ENCODE results near the gene HSPA1L. TPM values are rescaled to one million over a fixed set of nuclear protein-coding genes. Genes with fewer than 3 reads are reported as not detected.
A peak's percentile ranks its signal among the peaks of the same experiment; 100 is the strongest.
"Not testable (repeated sequence)": the region's sequence is repeated elsewhere in the genome, so short reads cannot be mapped to it uniquely, and the experiment has no call there.

The HSPA1L gene
- total RNA-seq, 1 donor from 2014 or later, result 1.2 TPM

- POLR2A ChIA-PET, result interaction anchor here (0.6 to 5.9 kb wide), 21 partner anchors 9 to 253 kb away, joined by 3 to 103 read pairs (median 5); partner anchors contain the start of genes CLIC1, CSNK2B, DDAH2 and DDX39B
- Mint-ChIP-seq H3K27ac (peak overlapping the region; percentile 98), H3K4me3 (peak overlapping the region; percentile 98), H3K9me3 (no peaks in the 10 kb centered on the region), H3K27me3 (no peaks in the 10 kb centered on the region), H3K4me1 (peaks cover 70% of the 10 kb centered on the region), H3K36me3 (ENCODE audit: low read depth) (peaks cover 40% of the 10 kb centered on the region)
- ATAC-seq (ENCODE audit: low read depth) (no peak), DNase-seq (no peak)
- intact Hi-C loops (cut with micrococcal nuclease), result loop anchor here (1.0 to 2.0 kb wide), 11 partner anchors 11 to 249 kb away; partner anchors contain the start of genes ABHD16A, ATP6V1G2, BAG6 and DDAH2
- TF ChIP-seq CTCF (IDR thresholded peaks at IDR 0.05), result no peak
- CTCF ChIA-PET, result interaction anchor here (0.9 to 2.9 kb wide), 7 partner anchors 11 to 66 kb away, joined by 3 to 20 read pairs (median 8); partner anchors contain the start of genes DDAH2, HSPA1A, HSPA1L and LSM2
These were observed 20.0 kb downstream of the HSPA1L start for GRCh38 chr6:31794866-31795615.

- Mint-ChIP-seq H3K9me3 (no peaks in the 10 kb centered on the region), H3K4me1 (peaks cover 75% of the 10 kb centered on the region), H3K27ac (peak overlapping the region; percentile 98), H3K27me3 (no peaks in the 10 kb centered on the region), H3K36me3 (ENCODE audit: low read depth) (peaks cover 44% of the 10 kb centered on the region), H3K4me3 (peak overlapping the region; percentile 98)
- ChIA-PET POLR2A (interaction anchor here (0.6 to 5.9 kb wide), 14 partner anchors 12 to 129 kb away, joined by 3 to 103 read pairs (median 8); partner anchors contain the start of genes CLIC1, CSNK2B, DDAH2 and GPANK1), CTCF (interaction anchor here (1.8 to 2.9 kb wide), 3 partner anchors 12 to 55 kb away, joined by 5 to 20 read pairs (median 9); partner anchors contain the start of genes HSPA1A, HSPA1L, LSM2 and MSH5)
- TF ChIP-seq CTCF (IDR thresholded peaks at IDR 0.05), result no peak
- ATAC-seq (ENCODE audit: low read depth), result no peak
- intact Hi-C loops (cut with micrococcal nuclease), result loop anchor here (1.0 to 2.0 kb wide), 4 partner anchors 17 to 68 kb away; partner anchors contain the start of genes NEU1 and VWA7
- no peak for DNase-seq
These were observed 20.7 kb downstream of the HSPA1L start for GRCh38 chr6:31794294-31794865.

- H3K9me3 Mint-ChIP-seq; ATAC-seq (ENCODE audit: low read depth); H3K27me3 Mint-ChIP-seq; CTCF ChIA-PET; DNase-seq: not testable (repeated sequence)
- Mint-ChIP-seq H3K4me3 (peak overlapping the region; percentile 98), H3K4me1 (peaks cover 77% of the 10 kb centered on the region), H3K36me3 (ENCODE audit: low read depth) (peaks cover 46% of the 10 kb centered on the region), H3K27ac (peak overlapping the region; percentile 98)
- POLR2A ChIA-PET, result interaction anchor here (0.7 to 4.0 kb wide), 2 partner anchors 64 to 211 kb away, joined by 6 to 19 read pairs; partner anchors contain the start of genes DDAH2 and LTB
- intact Hi-C loops (cut with micrococcal nuclease), result loop anchor here (1.0 to 2.0 kb wide), 4 partner anchors 17 to 69 kb away; partner anchors contain the start of genes NEU1 and VWA7
These were observed 21.2 kb downstream of the HSPA1L start for GRCh38 chr6:31793927-31794245.

- intact Hi-C loops (cut with micrococcal nuclease), result no loop called here
- ATAC-seq (ENCODE audit: low read depth), result no peak
- Mint-ChIP-seq H3K27me3 (no peaks in the 10 kb centered on the region), H3K9me3 (no peaks in the 10 kb centered on the region), H3K27ac (peak overlapping the region; percentile 46), H3K4me3 (no peak overlapping the region), H3K4me1 (peaks cover 76% of the 10 kb centered on the region), H3K36me3 (ENCODE audit: low read depth) (peaks cover 46% of the 10 kb centered on the region)
- POLR2A ChIA-PET, result interaction anchor here (2.0 to 4.0 kb wide), 2 partner anchors 14 to 62 kb away, joined by 11 to 19 read pairs; partner anchors contain the start of genes DDAH2 and LSM2
- no peak for TF ChIP-seq CTCF (IDR thresholded peaks at IDR 0.05)
- no peak for DNase-seq
- CTCF ChIA-PET, result no interaction called here
These were observed 22.3 kb downstream of the HSPA1L start for GRCh38 chr6:31792761-31793171.

- peaks cover 72% of the 10 kb centered on the region for H3K4me1 Mint-ChIP-seq
These were observed 23.1 kb downstream of the HSPA1L start for GRCh38 chr6:31792090-31792374.

More at GRCh38 chr6:31792090-31792374, 23.1 kb downstream of the HSPA1L start:
- TF ChIP-seq CTCF (IDR thresholded peaks at IDR 0.05), result no peak
- Mint-ChIP-seq H3K4me3 (no peak overlapping the region), H3K36me3 (ENCODE audit: low read depth) (peaks cover 45% of the 10 kb centered on the region), H3K27me3 (no peaks in the 10 kb centered on the region), H3K9me3 (no peaks in the 10 kb centered on the region), H3K27ac (peak overlapping the region; percentile 46)
- ATAC-seq (ENCODE audit: low read depth), result no peak
- ChIA-PET CTCF (interaction anchor here (1.5 kb wide), 1 partner anchor 13 kb away, joined by 5 read pairs; no protein-coding TSS in a partner anchor), POLR2A (interaction anchor here (2.0 to 4.4 kb wide), 2 partner anchors 14 to 53 kb away, joined by 11 to 43 read pairs; partner anchors contain the start of genes LSM2 and MSH5)
- intact Hi-C loops (cut with micrococcal nuclease), result no loop called here
- DNase-seq, result no peak

Data from activated B cell treated with CpG ODN at 0.5 μM for 24 hours (primary cell).